ENCODE measurements around the gene PIP5KL1. TPM values are rescaled to one million over a fixed set of nuclear protein-coding genes. Genes with fewer than 3 reads are reported as not detected.

The PIP5KL1 gene
- total and polyA plus RNA-seq, 2 experiments from 2014 or later: 13.4 to 19.5 TPM

- Mint-ChIP-seq H3K27me3 (ENCODE audit: insufficient read depth, low read depth, poor library complexity) (peaks cover 11% of the 10 kb centered on the region), H3K9me3 (no peaks in the 10 kb centered on the region; the same call in 2 of the 3 replicates), H3K27ac (no peak overlapping the region), H3K4me3 (no peak overlapping the region), H3K4me1 (peaks cover 19% of the 10 kb centered on the region), H3K36me3 (ENCODE audit: low read depth) (peaks cover 3% of the 10 kb centered on the region; the same call in 1 of the 3 replicates)
- no peak overlapping the region for H3K27ac ChIP-seq (ENCODE audit: low read depth)
- H3K4me2 ChIP-seq: no peak overlapping the region
- H3K4me1 ChIP-seq (ENCODE audit: insufficient read depth): peaks cover 21% of the 10 kb centered on the region
- 0 out of 2 replicates have a peak, but pooled peaks cover under 1% of the 10 kb centered on the region for H4K20me1 ChIP-seq (replicated peaks; ENCODE audit: insufficient read depth)
- DNase-seq (ENCODE audit: low spot score): no peak
- no peaks in the 10 kb centered on the region for H3K36me3 ChIP-seq (ENCODE audit: insufficient read depth)
- H3F3A ChIP-seq (replicated peaks; ENCODE audit: low read depth): 0 out of 2 replicates have a peak, but pooled peaks cover 13% of the 10 kb centered on the region
- peak; percentile 15 for ATAC-seq
- no peak for TF ChIP-seq EZH2phosphoT487 (IDR thresholded peaks at IDR 0.05; ENCODE audit: unreplicated experiment)
- TF ChIP-seq JUNB (IDR thresholded peaks at IDR 0.05; ENCODE audit: unreplicated experiment): no peak
- TF ChIP-seq, protein P1, sequence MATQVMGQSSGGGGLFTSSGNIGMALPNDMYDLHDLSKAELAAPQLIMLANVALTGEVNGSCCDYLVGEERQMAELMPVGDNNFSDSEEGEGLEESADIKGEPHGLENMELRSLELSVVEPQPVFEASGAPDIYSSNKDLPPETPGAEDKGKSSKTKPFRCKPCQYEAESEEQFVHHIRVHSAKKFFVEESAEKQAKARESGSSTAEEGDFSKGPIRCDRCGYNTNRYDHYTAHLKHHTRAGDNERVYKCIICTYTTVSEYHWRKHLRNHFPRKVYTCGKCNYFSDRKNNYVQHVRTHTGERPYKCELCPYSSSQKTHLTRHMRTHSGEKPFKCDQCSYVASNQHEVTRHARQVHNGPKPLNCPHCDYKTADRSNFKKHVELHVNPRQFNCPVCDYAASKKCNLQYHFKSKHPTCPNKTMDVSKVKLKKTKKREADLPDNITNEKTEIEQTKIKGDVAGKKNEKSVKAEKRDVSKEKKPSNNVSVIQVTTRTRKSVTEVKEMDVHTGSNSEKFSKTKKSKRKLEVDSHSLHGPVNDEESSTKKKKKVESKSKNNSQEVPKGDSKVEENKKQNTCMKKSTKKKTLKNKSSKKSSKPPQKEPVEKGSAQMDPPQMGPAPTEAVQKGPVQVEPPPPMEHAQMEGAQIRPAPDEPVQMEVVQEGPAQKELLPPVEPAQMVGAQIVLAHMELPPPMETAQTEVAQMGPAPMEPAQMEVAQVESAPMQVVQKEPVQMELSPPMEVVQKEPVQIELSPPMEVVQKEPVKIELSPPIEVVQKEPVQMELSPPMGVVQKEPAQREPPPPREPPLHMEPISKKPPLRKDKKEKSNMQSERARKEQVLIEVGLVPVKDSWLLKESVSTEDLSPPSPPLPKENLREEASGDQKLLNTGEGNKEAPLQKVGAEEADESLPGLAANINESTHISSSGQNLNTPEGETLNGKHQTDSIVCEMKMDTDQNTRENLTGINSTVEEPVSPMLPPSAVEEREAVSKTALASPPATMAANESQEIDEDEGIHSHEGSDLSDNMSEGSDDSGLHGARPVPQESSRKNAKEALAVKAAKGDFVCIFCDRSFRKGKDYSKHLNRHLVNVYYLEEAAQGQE (IDR thresholded peaks at IDR 0.05; ENCODE audit: unreplicated experiment): no peak
- no peak for TF ChIP-seq CREB1 (CRISPR knock-in tag; IDR thresholded peaks at IDR 0.05; ENCODE audit: low read depth)
- no peak for TF ChIP-seq EZH2 (IDR thresholded peaks at IDR 0.05; ENCODE audit: low read depth, unreplicated experiment)
- TF ChIP-seq, protein P2, sequence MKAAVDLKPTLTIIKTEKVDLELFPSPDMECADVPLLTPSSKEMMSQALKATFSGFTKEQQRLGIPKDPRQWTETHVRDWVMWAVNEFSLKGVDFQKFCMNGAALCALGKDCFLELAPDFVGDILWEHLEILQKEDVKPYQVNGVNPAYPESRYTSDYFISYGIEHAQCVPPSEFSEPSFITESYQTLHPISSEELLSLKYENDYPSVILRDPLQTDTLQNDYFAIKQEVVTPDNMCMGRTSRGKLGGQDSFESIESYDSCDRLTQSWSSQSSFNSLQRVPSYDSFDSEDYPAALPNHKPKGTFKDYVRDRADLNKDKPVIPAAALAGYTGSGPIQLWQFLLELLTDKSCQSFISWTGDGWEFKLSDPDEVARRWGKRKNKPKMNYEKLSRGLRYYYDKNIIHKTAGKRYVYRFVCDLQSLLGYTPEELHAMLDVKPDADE (IDR thresholded peaks at IDR 0.05): no peak
- TF ChIP-seq CTCF (conservative IDR thresholded peaks at IDR 0.05; ENCODE audit: low read depth in 2 of 2): no peak
- TF ChIP-seq POLR2AphosphoS5 (IDR thresholded peaks at IDR 0.05; ENCODE audit: low read depth): no peak
- no peak for TF ChIP-seq STAT1 (IDR thresholded peaks at IDR 0.05; ENCODE audit: unreplicated experiment)
- no peak for TF ChIP-seq NANOG (IDR thresholded peaks at IDR 0.05; ENCODE audit: borderline replicate concordance)
- no peak for TF ChIP-seq ZNF114 (CRISPR knock-in tag; IDR thresholded peaks at IDR 0.05)
- no peak for TF ChIP-seq ZNF462 (CRISPR knock-in tag; IDR thresholded peaks at IDR 0.05)
- TF ChIP-seq ZNF331 (CRISPR knock-in tag; IDR thresholded peaks at IDR 0.05; ENCODE audit: low read depth): no peak
- no peak overlapping the region for H2AFZ ChIP-seq
- H3K79me2 ChIP-seq (replicated peaks; ENCODE audit: insufficient read depth): no peaks in the 10 kb centered on the region
- H3K4me3 ChIP-seq: no peak overlapping the region
- H3K27me3 ChIP-seq (ENCODE audit: insufficient read depth): no peaks in the 10 kb centered on the region
- H3K9me2 ChIP-seq (ENCODE audit: insufficient read depth): no peaks in the 10 kb centered on the region
These were observed 24.8 kb downstream of the PIP5KL1 start for GRCh38 chr9:127905788-127906191.
